A549 treated with dexamethasone at 1 μM for 4 hours (cell line): ENCODE results near the gene PADI3. TPM values are rescaled to one million over a fixed set of nuclear protein-coding genes. Genes with fewer than 3 reads are reported as not detected.

ENCODE experiments used
- total RNA-seq: library from RNA; stranded (reverse); fragments of 200-300 nt; extraction: Qiagen RNA extraction; gene quantifications from 5 replicates; pipeline ENCODE4 v1.2.3, GENCODE V29; 2022

Gene PADI3
- 0.86 to 1.1 TPM (median 0.98 TPM) in 5 replicates for total RNA-seq

GRCh38 chr1:17248781-17249180 is at the start of gene PADI3:
Gene PADI3 (plus strand): TSS chr1:17249098. CDS start chr1:17249138, 40 bp downstream.

GRCh38 chr1:17204546-17205440 is 44.1 kb upstream of the PADI3 start, which contains the start of gene PADI1:
Gene PADI1 (plus strand): TSS chr1:17205128. CDS start chr1:17205218, 90 bp downstream.

DNA sequence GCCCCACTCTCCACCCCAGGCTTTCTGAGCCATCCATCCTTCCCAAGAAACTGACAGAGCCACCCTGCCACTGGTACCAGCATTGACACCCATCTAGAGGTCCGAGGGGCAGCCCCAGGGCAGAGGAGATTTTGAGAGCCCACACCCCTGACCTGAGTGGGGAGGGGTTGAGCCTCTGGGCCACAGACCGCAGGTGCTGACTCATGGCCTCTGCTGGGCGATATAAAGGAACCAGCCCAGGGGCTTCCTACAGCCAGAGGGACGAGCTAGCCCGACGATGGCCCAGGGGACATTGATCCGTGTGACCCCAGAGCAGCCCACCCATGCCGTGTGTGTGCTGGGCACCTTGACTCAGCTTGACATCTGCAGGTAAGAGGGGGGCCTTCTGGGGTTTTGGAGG is 59.0 kb downstream of the PADI3 start, which contains the start of gene PADI4:
Gene PADI4 (plus strand): TSS at position 252 of the 400 bp plus-strand sequence. CDS start 26 bp downstream, at position 278.

Other genes with a start within 250 kb of the PADI3 start
- 25.1 to 33.3 TPM (median 29.6 TPM) in 5 replicates for gene ATP13A2, start 237.2 kb upstream of the PADI3 start, total RNA-seq
- gene SDHB, start 195.1 kb upstream of the PADI3 start, total RNA-seq, result 102 to 109 TPM (median 107 TPM) in 5 replicates
- gene PADI2, start 129.6 kb upstream of the PADI3 start, total RNA-seq, result 0.72 to 1.4 TPM (median 1.2 TPM) in 5 replicates
- gene PADI1, start 44.0 kb upstream of the PADI3 start, total RNA-seq, result 0.79 to 1.7 TPM (median 0.99 TPM) in 5 replicates
- gene PADI4, start 59.1 kb downstream of the PADI3 start, total RNA-seq, result not detected in 5 replicates
- not detected in 5 replicates for gene PADI6, start 123.1 kb downstream of the PADI3 start, total RNA-seq
- 48.7 to 61.0 TPM (median 57.6 TPM) in 5 replicates for gene RCC2, start 190.6 kb downstream of the PADI3 start, total RNA-seq